A549 treated with AZD2906 at 1 μM for 4 hours (cell line): Measurements from ENCODE around the gene EFCAB13. TPM values are rescaled to one million over a fixed set of nuclear protein-coding genes. Genes with fewer than 3 reads are reported as not detected.

Experiments used
- total RNA-seq: library from RNA; stranded (reverse); fragments of 200-300 nt; extraction: Qiagen RNA extraction; gene quantifications from 5 replicates; pipeline ENCODE4 v1.2.3, GENCODE V29; 2022

Gene EFCAB13, protein sequence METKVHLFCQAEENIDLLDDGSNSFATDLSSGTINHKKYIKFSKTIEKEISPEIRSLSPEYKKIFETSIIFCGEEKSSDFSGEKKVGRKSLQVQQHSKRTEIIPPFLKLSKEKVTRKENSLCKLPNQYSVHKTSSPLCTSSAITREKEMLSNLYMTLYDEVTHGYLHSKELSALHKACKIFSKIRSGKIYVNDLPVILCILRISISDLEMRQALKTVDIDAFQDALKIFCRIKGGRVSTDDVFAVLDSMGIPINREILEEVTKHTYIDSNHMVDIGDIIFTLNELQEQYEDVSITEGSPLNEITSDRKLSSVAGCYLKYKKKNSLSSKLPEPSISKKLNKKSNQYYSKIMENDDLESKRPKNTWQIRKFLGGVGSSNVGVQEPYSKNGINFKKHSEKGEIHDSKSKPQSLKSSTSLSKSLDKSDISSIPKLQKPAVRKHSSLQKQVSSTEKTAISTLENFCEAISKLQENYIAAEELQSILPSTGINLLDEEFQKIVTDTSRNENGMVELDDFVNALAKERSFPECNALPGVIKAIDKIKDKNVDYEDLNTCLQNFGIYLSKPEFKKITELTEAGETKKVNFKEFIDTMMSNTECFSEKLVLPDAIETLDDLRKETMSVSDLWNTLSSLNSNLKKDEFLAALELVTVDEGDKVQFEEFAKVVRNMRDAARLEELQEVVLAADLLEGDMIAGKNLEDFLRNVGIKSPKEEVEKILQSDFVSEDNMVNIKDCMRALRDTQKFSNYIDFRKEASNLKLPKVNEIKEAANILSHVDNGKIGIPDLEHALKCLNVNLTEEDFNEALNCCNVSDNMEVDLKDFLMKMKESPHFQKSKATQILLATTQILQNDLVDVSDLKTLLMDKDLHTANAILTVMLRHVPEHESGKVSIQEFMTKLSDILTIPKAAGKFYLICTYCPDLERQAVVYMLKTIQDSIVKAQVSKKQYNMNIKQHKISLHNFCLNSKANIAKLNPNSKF
- total RNA-seq: 1.6 to 2.3 TPM (median 2.0 TPM) in 5 replicates

DNA sequence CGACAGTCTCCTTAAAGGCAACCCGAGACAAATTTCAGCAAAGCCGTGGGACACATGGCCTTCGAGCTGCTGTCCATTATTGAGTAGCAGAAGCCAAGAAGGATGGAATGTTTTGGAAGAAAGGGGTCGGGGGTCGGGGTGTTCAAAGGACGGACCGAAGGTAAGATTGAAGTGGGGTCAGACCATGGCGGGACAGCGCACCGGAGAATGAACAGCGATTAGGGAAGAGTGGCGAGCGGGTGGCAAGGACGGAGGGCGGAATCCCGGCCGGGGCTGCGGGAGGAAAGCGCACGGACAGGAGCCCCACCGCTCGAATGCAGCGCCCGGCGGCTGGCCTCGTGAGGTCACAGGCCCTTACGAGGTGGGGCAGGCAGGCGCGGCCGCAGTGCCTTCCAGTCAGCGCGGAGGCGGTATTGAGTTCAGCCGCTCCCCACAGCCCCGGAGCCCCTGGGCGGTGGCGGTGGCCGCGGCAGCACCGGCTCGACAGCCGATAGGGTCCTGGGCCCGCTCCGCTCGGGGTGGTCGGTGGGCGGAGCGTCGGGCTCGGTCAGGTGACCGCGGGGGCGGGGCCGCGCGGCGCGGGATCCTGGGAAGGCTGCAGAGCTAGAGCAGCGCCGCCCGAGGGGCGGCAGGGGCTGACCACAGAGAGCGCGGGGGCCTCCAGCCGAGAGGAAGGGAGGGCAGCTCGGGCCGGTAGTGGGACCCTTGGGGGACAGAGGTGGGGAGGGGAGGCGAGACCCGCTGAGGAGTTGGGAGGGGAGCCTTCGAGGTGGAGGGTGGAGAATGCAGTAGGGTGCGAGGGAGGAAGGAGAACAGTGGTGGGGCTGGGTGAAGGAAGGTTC lies at the start of gene EFCAB13:
EFCAB13 (plus strand) TSS at position 574 of the 842 bp plus-strand sequence. CDS start 4,399 bp downstream, outside the sequence.

Other genes starting within 250 kb of the EFCAB13 start
- 61.7 to 92.2 TPM (median 69.3 TPM) in 5 replicates for gene CDC27, start 134.7 kb upstream of the EFCAB13 start, total RNA-seq
- 0.11 to 0.21 TPM in 2 of 5 replicates, not detected in the others for gene MYL4, start 114.6 kb upstream of the EFCAB13 start, total RNA-seq
- 2.2 to 6.0 TPM (median 4.5 TPM) in 5 replicates for gene ITGB3, start 70.1 kb upstream of the EFCAB13 start, total RNA-seq
- 51.2 to 71.7 TPM (median 57.8 TPM) in 5 replicates for gene NPEPPS, start 207.2 kb downstream of the EFCAB13 start, total RNA-seq